HG02885 (cell line): ENCODE data around the gene IL15RA.
A peak's percentile ranks its signal among the peaks of the same experiment; 100 is the strongest.

Experiments
- ATAC-seq: cut with Tn5 transposase; IDR thresholded peaks from one replicate; pipeline ENCODE4 v1.9.1; 2021; ENCODE audit warnings: mild to moderate bottlenecking; ENCODE audit not compliant: unreplicated experiment, poor library complexity

Gene IL15RA

GRCh38 chr10:5977471-5978229 lies at the start of gene IL15RA:
Gene IL15RA (minus strand): TSS chr10:5977543. CDS start chr10:5977492, 51 bp downstream.
- peak; percentile 67 for ATAC-seq

- no peak for ATAC-seq
Measured at GRCh38 chr10:6025683-6026255, 48.4 kb upstream of the IL15RA start.

DNA sequence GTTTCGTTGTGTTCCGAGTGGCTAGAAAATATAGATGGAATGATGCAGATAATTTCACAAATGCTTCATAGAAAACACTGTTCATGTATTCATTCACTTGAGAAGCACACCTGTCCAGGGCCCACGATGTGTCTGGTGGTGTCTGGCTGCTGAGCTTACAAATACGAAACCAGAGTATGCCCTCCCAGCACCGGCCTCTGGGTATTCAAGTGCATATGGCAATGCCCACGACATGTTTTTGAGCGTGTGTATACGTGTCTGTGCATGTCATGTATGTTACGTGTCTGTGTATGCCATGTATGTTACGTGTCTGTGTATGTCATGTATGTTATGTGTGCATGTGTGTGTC lies 47.0 kb upstream of the IL15RA start:
- no peak for ATAC-seq

- no peak for ATAC-seq
Measured at GRCh38 chr10:6023661-6024333, 46.5 kb upstream of the IL15RA start.

GRCh38 chr10:6022660-6023059 lies 45.3 kb upstream of the IL15RA start:
- ATAC-seq, result no peak

DNA sequence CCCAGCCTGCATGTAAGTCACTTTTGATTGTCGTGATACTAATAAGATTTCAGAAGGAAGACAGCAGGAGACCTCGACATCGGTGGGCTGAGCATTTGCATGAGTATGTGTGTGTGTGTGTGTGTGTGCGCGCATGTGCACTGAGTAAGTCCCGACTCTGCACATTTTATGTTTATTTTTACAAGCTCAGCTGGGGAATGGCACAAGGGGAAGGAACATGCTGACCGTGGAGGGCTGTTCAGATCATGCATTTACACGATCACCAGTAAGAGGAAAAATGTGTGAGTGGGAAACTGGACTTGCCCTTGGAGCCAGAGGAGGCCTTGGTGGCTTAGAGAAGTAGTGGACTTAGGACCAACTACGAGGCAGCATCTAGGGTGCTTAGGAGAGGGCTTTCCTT lies 43.5 kb upstream of the IL15RA start:
- ATAC-seq, result no peak

GRCh38 chr10:6019796-6020195 lies 42.5 kb upstream of the IL15RA start:
- no peak for ATAC-seq

GRCh38 chr10:6019010-6019782 lies 41.9 kb upstream of the IL15RA start:
- no peak for ATAC-seq

GRCh38 chr10:6018422-6018821 lies 41.1 kb upstream of the IL15RA start:
- no peak for ATAC-seq

GRCh38 chr10:6017781-6018354 lies 40.5 kb upstream of the IL15RA start:
- ATAC-seq, result no peak

DNA sequence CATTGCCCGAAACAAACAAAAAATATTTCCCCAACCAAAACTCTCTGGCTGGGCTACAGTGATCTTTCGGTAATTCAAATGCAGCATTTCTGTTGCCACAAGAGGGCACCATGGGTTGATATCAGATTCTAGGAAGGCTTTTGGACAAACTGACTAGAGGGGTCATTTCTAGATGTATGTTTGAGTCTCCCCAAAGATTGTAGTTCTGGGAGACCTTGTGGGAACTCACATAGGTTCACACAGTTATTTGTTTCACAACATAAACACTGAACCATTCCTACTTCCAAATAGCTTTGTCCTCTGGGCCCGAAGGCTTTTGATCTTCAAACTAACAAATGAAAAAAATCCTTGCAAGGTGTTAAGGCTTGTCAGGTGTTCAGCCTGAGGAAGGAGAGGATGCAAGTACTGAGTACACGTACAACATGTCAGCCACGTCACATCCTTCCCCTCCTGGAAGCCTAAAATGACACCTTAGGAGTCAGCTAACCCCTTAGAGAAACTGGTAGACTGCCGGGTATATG lies 37.0 kb upstream of the IL15RA start:
- no peak for ATAC-seq

GRCh38 chr10:6013413-6014192 lies 36.3 kb upstream of the IL15RA start:
- ATAC-seq, result no peak

DNA sequence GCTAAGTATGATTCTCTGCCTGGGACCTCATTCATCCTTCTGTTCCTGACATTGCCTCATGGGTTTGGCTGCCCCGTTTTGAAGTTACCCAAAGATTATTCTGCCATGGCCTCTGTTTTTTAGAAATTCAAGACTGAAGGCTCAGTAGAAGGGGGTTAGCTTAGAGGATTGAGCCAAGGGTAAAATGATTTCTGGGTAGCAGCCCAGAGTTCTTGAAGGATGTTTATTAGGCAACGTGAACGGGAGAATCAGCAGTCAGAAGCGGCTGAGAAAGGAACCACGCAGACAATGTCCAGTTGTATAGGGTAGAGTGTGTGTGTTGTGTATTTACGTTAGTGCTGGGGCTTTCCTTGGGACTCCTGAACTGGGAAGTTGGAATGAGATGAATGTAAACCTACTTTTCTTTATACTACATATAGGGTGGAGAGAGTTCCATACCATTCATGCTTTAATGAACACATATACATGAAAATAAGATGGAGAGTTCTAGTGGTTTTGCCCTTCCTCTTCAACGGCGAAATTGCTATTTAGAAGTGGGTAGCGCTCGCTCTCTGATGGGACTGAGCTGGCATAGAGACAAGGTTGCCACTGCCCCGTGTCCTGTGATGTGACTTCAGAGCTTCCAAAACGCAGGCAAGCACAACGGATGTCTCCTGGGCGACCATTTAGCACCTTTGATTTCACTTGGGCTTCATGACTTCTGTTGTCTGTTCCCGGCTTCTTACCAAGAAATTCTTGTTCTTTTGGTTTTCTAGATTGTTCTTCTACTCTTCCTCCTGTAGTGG lies 35.0 kb upstream of the IL15RA start:
- ATAC-seq, result no peak

DNA sequence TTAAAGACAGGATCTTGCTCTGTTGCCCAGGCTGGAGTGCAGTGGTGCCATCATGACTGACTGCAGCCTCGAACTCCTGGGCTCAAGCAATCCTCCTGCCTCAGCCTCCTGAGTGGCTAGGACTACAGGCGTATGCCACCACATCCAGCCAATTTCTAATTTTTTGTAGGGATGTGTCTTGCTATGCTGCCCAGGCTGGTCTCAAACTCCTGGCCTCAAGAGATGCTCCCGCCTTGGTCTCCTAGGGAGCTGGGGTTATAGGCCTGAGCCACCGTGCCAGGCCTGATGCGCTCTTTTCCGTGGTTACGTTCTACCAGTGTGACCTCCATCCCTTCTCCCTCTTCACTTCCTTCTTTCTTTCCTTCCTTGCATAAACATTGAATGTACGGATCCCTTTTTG lies 34.2 kb upstream of the IL15RA start:
- ATAC-seq, result no peak

DNA sequence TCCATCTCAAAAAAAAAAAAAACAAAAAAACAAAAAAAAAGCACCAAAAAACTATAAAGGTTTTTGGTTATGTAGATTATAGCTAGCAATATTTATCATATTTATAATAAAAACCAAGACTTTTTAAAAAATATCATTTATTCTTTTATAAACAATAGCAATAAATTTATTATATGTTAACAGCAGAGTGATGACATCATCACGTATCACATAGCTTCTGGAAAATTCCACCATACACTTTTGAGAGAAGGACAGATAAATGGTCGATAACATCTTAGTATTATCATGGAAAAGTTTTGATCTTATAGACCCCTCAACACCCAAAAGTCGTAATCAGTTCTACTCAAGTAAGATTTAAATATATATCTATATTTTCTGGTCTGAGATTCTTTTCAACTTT lies 33.2 kb upstream of the IL15RA start:
- ATAC-seq, result no peak

GRCh38 chr10:6009961-6010360 lies 32.6 kb upstream of the IL15RA start:
- no peak for ATAC-seq

GRCh38 chr10:6009150-6009549 lies 31.8 kb upstream of the IL15RA start:
- ATAC-seq, result no peak

GRCh38 chr10:6008497-6009142 lies 31.3 kb upstream of the IL15RA start:
- no peak for ATAC-seq
